ENCODE results near the gene TRMT2B.
A peak's percentile ranks its signal among the peaks of the same experiment; 100 is the strongest.

TRMT2B gene

GRCh38 chrX:100979881-100980607 lies 71.9 kb downstream of the TRMT2B start:
- Mint-ChIP-seq H3K9me3 (no peaks in the 10 kb centered on the region), H3K4me1 (ENCODE audit: low read depth) (no peaks in the 10 kb centered on the region), H3K27me3 (no peaks in the 10 kb centered on the region), H3K36me3 (ENCODE audit: low read depth) (peaks cover 4% of the 10 kb centered on the region), H3K4me3 (no peak overlapping the region), H3K27ac (no peak overlapping the region)

- peaks cover 4% of the 10 kb centered on the region for H3K36me3 Mint-ChIP-seq (ENCODE audit: low read depth)
- no peak overlapping the region for H3K4me3 Mint-ChIP-seq
- H3K27ac Mint-ChIP-seq, result no peak overlapping the region
- no peaks in the 10 kb centered on the region for H3K27me3 Mint-ChIP-seq
- no peaks in the 10 kb centered on the region for H3K4me1 Mint-ChIP-seq (ENCODE audit: low read depth)
- H3K9me3 Mint-ChIP-seq, result no peaks in the 10 kb centered on the region
Measured at GRCh38 chrX:100976211-100976610, 75.7 kb downstream of the TRMT2B start.

GRCh38 chrX:100975212-100975611 lies 76.7 kb downstream of the TRMT2B start:
- H3K4me3 Mint-ChIP-seq, result no peak overlapping the region

GRCh38 chrX:100973411-100973810 lies 78.5 kb downstream of the TRMT2B start:
- H3K4me3 Mint-ChIP-seq, result no peak overlapping the region
- H3K27me3 Mint-ChIP-seq, result no peaks in the 10 kb centered on the region
- no peaks in the 10 kb centered on the region for H3K9me3 Mint-ChIP-seq
- no peaks in the 10 kb centered on the region for H3K4me1 Mint-ChIP-seq (ENCODE audit: low read depth)
- H3K36me3 Mint-ChIP-seq (ENCODE audit: low read depth), result peaks cover 4% of the 10 kb centered on the region
- H3K27ac Mint-ChIP-seq, result no peak overlapping the region

More at GRCh38 chrX:100975212-100975611, 76.7 kb downstream of the TRMT2B start:
- Mint-ChIP-seq H3K36me3 (ENCODE audit: low read depth) (peaks cover 4% of the 10 kb centered on the region), H3K9me3 (no peaks in the 10 kb centered on the region), H3K4me1 (ENCODE audit: low read depth) (no peaks in the 10 kb centered on the region), H3K27ac (peak overlapping the region; percentile 15), H3K27me3 (no peaks in the 10 kb centered on the region)

- no peaks in the 10 kb centered on the region for H3K9me3 Mint-ChIP-seq
- no peaks in the 10 kb centered on the region for H3K36me3 Mint-ChIP-seq (ENCODE audit: low read depth)
- H3K27me3 Mint-ChIP-seq, result no peaks in the 10 kb centered on the region
- no peak overlapping the region for H3K27ac Mint-ChIP-seq
- H3K4me3 Mint-ChIP-seq, result no peak overlapping the region
- no peaks in the 10 kb centered on the region for H3K4me1 Mint-ChIP-seq (ENCODE audit: low read depth)
Measured at GRCh38 chrX:100969936-100970335, 82.0 kb downstream of the TRMT2B start.

GRCh38 chrX:100969408-100969807 lies 82.5 kb downstream of the TRMT2B start, which contains the start of gene ARL13A:
Gene ARL13A (plus strand): TSS chrX:100969708. CDS start chrX:100973690, 3,982 bp downstream.
- no peaks in the 10 kb centered on the region for H3K9me3 Mint-ChIP-seq
- H3K4me3 Mint-ChIP-seq, result no peak within 1 kb of the TSS
- H3K4me1 Mint-ChIP-seq (ENCODE audit: low read depth), result no peaks in the 10 kb centered on the region
- no peak within 1 kb of the TSS for H3K27ac Mint-ChIP-seq
- H3K36me3 Mint-ChIP-seq (ENCODE audit: low read depth), result no peaks in the 10 kb centered on the region
- no peaks in the 10 kb centered on the region for H3K27me3 Mint-ChIP-seq

GRCh38 chrX:100964362-100964761 lies 87.5 kb downstream of the TRMT2B start:
- H3K4me1 Mint-ChIP-seq (ENCODE audit: low read depth), result no peaks in the 10 kb centered on the region
- H3K9me3 Mint-ChIP-seq, result no peaks in the 10 kb centered on the region
- H3K27me3 Mint-ChIP-seq, result no peaks in the 10 kb centered on the region
- H3K36me3 Mint-ChIP-seq (ENCODE audit: low read depth), result no peaks in the 10 kb centered on the region
- H3K4me3 Mint-ChIP-seq, result no peak overlapping the region
- H3K27ac Mint-ChIP-seq, result no peak overlapping the region

GRCh38 chrX:100962811-100963210 lies 89.1 kb downstream of the TRMT2B start:
- Mint-ChIP-seq H3K9me3 (no peaks in the 10 kb centered on the region), H3K4me3 (no peak overlapping the region), H3K4me1 (ENCODE audit: low read depth) (no peaks in the 10 kb centered on the region)

More at GRCh38 chrX:100962811-100963210, 89.1 kb downstream of the TRMT2B start:
- Mint-ChIP-seq H3K36me3 (ENCODE audit: low read depth) (no peaks in the 10 kb centered on the region), H3K27ac (no peak overlapping the region), H3K27me3 (no peaks in the 10 kb centered on the region)

Measured in stimulated activated naive CD8-positive, alpha-beta T cell treated with anti-CD3 and anti-CD28 coated beads, Interleukin-15, Interleukin-2, amounts not matched to agents 100 ng/mL and 50 ng/mL, for 24 hours (primary cell).